Erythroblast (primary cell): ENCODE data around the gene MAP7D3.

Experiments used
- DNase-seq, 2 experiments: peaks; one replicate each; lab custom pipeline; 2025; lab: John Stamatoyannopoulos, UW
- GATA1 ChIP-seq: IDR thresholded peaks from 2 replicates; pipeline ENCODE4 v1.6.1; 2011; ENCODE audit warnings: low read depth, mild to moderate bottlenecking, control low read depth, low read length, moderate library complexity
- POLR2A ChIP-seq: IDR thresholded peaks from 2 replicates; pipeline ENCODE4 v1.6.1; 2011; ENCODE audit warnings: mild to moderate bottlenecking, low read length

The MAP7D3 gene

GRCh38 chrX:136192135-136192534 is 59.1 kb downstream of the MAP7D3 start:
- no peak for TF ChIP-seq GATA1
- no peak for TF ChIP-seq POLR2A
- no peak for DNase-seq

- TF ChIP-seq POLR2A, result no peak
- no peak for TF ChIP-seq GATA1
- DNase-seq, result no peak
These were observed 60.0 kb downstream of the MAP7D3 start for GRCh38 chrX:136191171-136191570.

- no peak for TF ChIP-seq POLR2A
- TF ChIP-seq GATA1, result no peak
- no peak for DNase-seq
These were observed 61.0 kb downstream of the MAP7D3 start for GRCh38 chrX:136190038-136190713.

- TF ChIP-seq GATA1, result no peak
- no peak for TF ChIP-seq POLR2A
- DNase-seq, result no peak
These were observed 62.0 kb downstream of the MAP7D3 start for GRCh38 chrX:136189222-136189621.

GRCh38 chrX:136186023-136186413 is 65.2 kb downstream of the MAP7D3 start:
- TF ChIP-seq POLR2A (no peak), GATA1 (no peak)
- no peak for DNase-seq

GRCh38 chrX:136185401-136186022 is 65.7 kb downstream of the MAP7D3 start:
- DNase-seq, result no peak

GRCh38 chrX:136183917-136184316 is 67.3 kb downstream of the MAP7D3 start:
- no peak for DNase-seq
- no peak for TF ChIP-seq GATA1
- TF ChIP-seq POLR2A, result no peak

More at GRCh38 chrX:136185401-136186022, 65.7 kb downstream of the MAP7D3 start:
- no peak for TF ChIP-seq POLR2A
- TF ChIP-seq GATA1, result no peak

- no peak for TF ChIP-seq POLR2A
- TF ChIP-seq GATA1, result no peak
- no peak for DNase-seq
These were observed 68.0 kb downstream of the MAP7D3 start for GRCh38 chrX:136183172-136183571.

GRCh38 chrX:136182414-136182813 is 68.8 kb downstream of the MAP7D3 start:
- no peak for DNase-seq
- TF ChIP-seq POLR2A (no peak), GATA1 (no peak)

GRCh38 chrX:136179133-136179532 is 72.1 kb downstream of the MAP7D3 start:
- no peak for DNase-seq
- TF ChIP-seq GATA1 (no peak), POLR2A (no peak)

- DNase-seq, result no peak
- TF ChIP-seq POLR2A, result no peak
- no peak for TF ChIP-seq GATA1
These were observed 74.8 kb downstream of the MAP7D3 start for GRCh38 chrX:136176399-136176825.

GRCh38 chrX:136171420-136171819 is 79.8 kb downstream of the MAP7D3 start:
- TF ChIP-seq POLR2A (no peak), GATA1 (no peak)
- DNase-seq, result no peak

GRCh38 chrX:136170139-136170800 is 80.9 kb downstream of the MAP7D3 start:
- DNase-seq, result no peak
- TF ChIP-seq GATA1, result no peak
- TF ChIP-seq POLR2A, result no peak
